K562 (cell line): Measurements from ENCODE around the gene TCF21. TPM values are rescaled to one million over a fixed set of nuclear protein-coding genes. Genes with fewer than 3 reads are reported as not detected.
A peak's percentile ranks its signal among the peaks of the same experiment; 100 is the strongest.

Experiments used
- ARHGAP35 ChIP-seq: fragments of 450-650 bp; IDR thresholded peaks from 2 replicates; pipeline ENCODE4 v1.6.1; 2018; ENCODE audit not compliant: partially characterized antibody
- CC2D1A ChIP-seq: fragments of 450-650 bp; IDR thresholded peaks from 2 replicates; pipeline ENCODE4 v1.6.1; 2017; ENCODE audit warnings: mild to moderate bottlenecking
- FOXK2 ChIP-seq, 2 experiments: fragments of 450-650 bp; IDR thresholded peaks in 1 of 2; conservative IDR thresholded peaks in 1 of 2; 2 replicates each; pipeline ENCODE4 v1.6.1; 2016; ENCODE audit warnings: low read depth in 2 of 2, mild to moderate bottlenecking in 1 of 2
- MAZ ChIP-seq, 2 experiments: fragments of 450-650 bp in 1 of 2; sonication (generic) in 1 of 2; formaldehyde crosslinking; IDR thresholded peaks in 1 of 2; conservative IDR thresholded peaks in 1 of 2; 2 replicates each; pipeline versions ENCODE4 v1.4.0 to v1.5.0; 2020; ENCODE audit warnings: mild to moderate bottlenecking in 1 of 2, missing genetic modification reagents in 1 of 2
- MECOM ChIP-seq: fragments of 250-450 bp; sonication (Bioruptor Pico); IDR thresholded peaks from 2 replicates; pipeline ENCODE4 v1.8.0; 2022; ENCODE audit warnings: inconsistent platforms
- MTA3 ChIP-seq: fragments of 450-650 bp; formaldehyde crosslinking; IDR thresholded peaks from 2 replicates; pipeline ENCODE4 v1.6.1; 2017; ENCODE audit warnings: mild to moderate bottlenecking, borderline replicate concordance
- POLR2A ChIP-seq: fragments of 450-650 bp; conservative IDR thresholded peaks from 2 replicates; pipeline ENCODE4 v1.6.1; 2016
- POU5F1 ChIP-seq: fragments of 150-350 bp; IDR thresholded peaks from 2 replicates; pipeline ENCODE4 v1.6.1; 2014; ENCODE audit warnings: borderline replicate concordance, low read length, low read depth, mild to moderate bottlenecking; ENCODE audit not compliant: partially characterized antibody
- SMC3 ChIP-seq: conservative IDR thresholded peaks from 2 replicates; pipeline ENCODE4 v1.6.1; 2011; ENCODE audit warnings: low read depth, low read length, improper control_type of control experiment; ENCODE audit not compliant: insufficient read depth
- THAP7 ChIP-seq: fragments of 250-450 bp; sonication (Bioruptor Pico); IDR thresholded peaks from 2 replicates; pipeline ENCODE4 v1.5.0; 2021
- UBTF ChIP-seq, 2 experiments: IDR thresholded peaks; 2 replicates each; pipeline ENCODE4 v1.6.1; 2012; ENCODE audit warnings: improper control_type of control experiment in 2 of 2, low read depth in 2 of 2, low read length in 2 of 2, borderline replicate concordance in 1 of 2
- ZNF121 ChIP-seq: sonication (generic); formaldehyde crosslinking; conservative IDR thresholded peaks from 2 replicates; pipeline ENCODE4 v1.8.0; 2022; ENCODE audit warnings: missing genetic modification reagents
- ZNF41 ChIP-seq: fragments of 250-450 bp; sonication (Bioruptor Pico); conservative IDR thresholded peaks from 2 replicates; pipeline ENCODE4 v1.4.0; 2020; ENCODE audit warnings: mild to moderate bottlenecking
- ZSCAN29 ChIP-seq: fragments of 450-650 bp; IDR thresholded peaks from 2 replicates; pipeline ENCODE4 v1.6.1; 2017
- polyA plus RNA-seq, 8 experiments: library from polyadenylated mRNA; depleted of rRNA in 4 of 8; stranded (reverse) in 5 of 8; unstranded in 3 of 8; fragments of >200 nt; fragmentation: Nextera tagmentation in 2 of 8; fragmentation: Illumina TruSeq in 1 of 8; extraction: Ambion mirVana in 2 of 8; extraction: Trizol in 1 of 8; gene quantifications; 2 replicates each; pipeline versions ENCODE4 v1.2.1 to v1.2.3, GENCODE V29; 2011 to 2014; ENCODE audit warnings: inconsistent platforms in 1 of 8, missing spikeins in 1 of 8
- total RNA-seq, 7 experiments: library from RNA; depleted of rRNA in 6 of 7; stranded (reverse); fragments of >200 nt in 6 of 7; fragmentation: Illumina TruSeq in 2 of 7; extraction: Trizol in 2 of 7; gene quantifications; 2 replicates each; pipeline versions ENCODE4 v1.2.1 to v1.2.3, GENCODE V29; 2011 to 2021; ENCODE audit warnings: low replicate concordance in 1 of 7

The TCF21 gene
- total and polyA plus RNA-seq, 9 of the 15 experiments (the other 6 are each of a cell fraction or from before 2014, with no cell fraction given), result not detected

DNA sequence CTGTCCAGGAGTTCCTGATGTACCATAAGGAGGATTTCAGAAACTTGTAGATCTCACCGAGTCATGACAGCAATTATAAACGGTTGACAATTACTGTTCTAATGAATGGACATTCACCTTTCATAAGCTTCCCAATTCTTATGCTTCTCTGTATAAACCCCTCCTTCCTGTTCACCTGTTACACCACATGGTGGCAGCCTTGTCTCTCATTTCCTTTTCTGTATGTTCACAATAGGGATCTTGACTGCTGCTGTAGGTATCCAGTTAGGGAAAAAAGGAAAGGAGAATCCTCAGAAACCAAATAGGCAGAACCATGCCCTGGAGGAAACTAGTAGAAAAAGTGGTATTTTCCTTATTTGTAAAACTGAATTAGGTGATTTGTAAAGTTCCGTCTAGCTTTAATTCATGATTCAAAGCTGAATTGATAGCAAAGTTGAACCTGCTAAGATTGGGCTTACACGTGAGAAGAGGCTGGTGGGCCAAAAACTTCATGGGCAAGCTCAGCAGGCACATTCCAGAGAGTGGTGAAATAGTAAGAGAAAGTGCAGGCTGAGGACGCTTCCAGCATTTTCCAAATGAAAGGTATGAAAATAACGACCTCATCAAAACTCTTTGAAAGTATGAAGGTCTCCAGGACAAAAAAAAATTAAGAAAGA, 35.2 kb downstream of the TCF21 start (continued):
- no peak for TF ChIP-seq THAP7 (CRISPR knock-in tag)
- TF ChIP-seq MTA3, result no peak
- TF ChIP-seq ARHGAP35, result no peak
- TF ChIP-seq MECOM, result no peak
- no peak for TF ChIP-seq ZSCAN29
- 0 out of 4 replicates have a peak, but pooled peaks of 1 of the 2 experiments have one; percentile 45 for TF ChIP-seq UBTF (IDR thresholded peaks at IDR 0.05; ENCODE audit: borderline replicate concordance in 1 of 2, low read depth in 2 of 2, low read length in 2 of 2)
- no peak for TF ChIP-seq POU5F1
- peak; percentile 88 for TF ChIP-seq CC2D1A
- TF ChIP-seq FOXK2 (conservative IDR thresholded peaks at IDR 0.05 in 1 of 2, IDR thresholded peaks at IDR 0.05 in 1 of 2; ENCODE audit: low read depth in 2 of 2), result no peak
- no peak for TF ChIP-seq ZNF41
- 0 out of 4 replicates have a peak, but pooled peaks of 1 of the 2 experiments have one; percentile 20 for TF ChIP-seq MAZ (CRISPR knock-in tag; conservative IDR thresholded peaks at IDR 0.05 in 1 of 2, IDR thresholded peaks at IDR 0.05 in 1 of 2)
- TF ChIP-seq SMC3, result peak; percentile 98
- no peak for TF ChIP-seq ZNF121 (CRISPR knock-in tag)
- TF ChIP-seq POLR2A, result no peak
